Neutrophil (primary cell): ENCODE measurements around the gene CTNNA2.
"Not testable (repeated sequence)": the region's sequence is repeated elsewhere in the genome, so short reads cannot be mapped to it uniquely, and the experiment has no call there.

Experiments
- H3K27ac ChIP-seq: fragments of 200-600 bp; sonication (generic); 2 replicates; pipeline ENCODE4 v1.5.1; 2016; ENCODE audit warnings: mild to moderate bottlenecking, moderate library complexity
- H3K27me3 ChIP-seq: fragments of 200-600 bp; sonication (generic); 2 replicates; pipeline ENCODE4 v1.6.0; 2016; ENCODE audit warnings: mild to moderate bottlenecking
- H3K36me3 ChIP-seq: fragments of 200-600 bp; sonication (generic); 2 replicates; pipeline ENCODE4 v1.5.1; 2017
- H3K4me1 ChIP-seq, 2 experiments: fragments of 200-600 bp in 1 of 2; sonication (generic) in 1 of 2; 1 replicate in 1 of 2; 2 replicates in 1 of 2; pipeline versions ENCODE4 v1.5.1 to v1.6.1; 2013 to 2016; ENCODE audit warnings: low read depth in 1 of 2, low read length in 1 of 2, mild to moderate bottlenecking in 1 of 2, moderate library complexity in 1 of 2; ENCODE audit not compliant: control insufficient read depth in 1 of 2, insufficient read depth in 1 of 2
- H3K4me3 ChIP-seq, 2 experiments: fragments of 200-600 bp in 1 of 2; sonication (generic) in 1 of 2; 1 replicate in 1 of 2; 2 replicates in 1 of 2; pipeline ENCODE4 v1.5.1; 2013 to 2016; ENCODE audit warnings: low read depth in 1 of 2, low read length in 1 of 2, mild to moderate bottlenecking in 1 of 2, moderate library complexity in 1 of 2
- H3K9me3 ChIP-seq: fragments of 200-600 bp; sonication (generic); 2 replicates; pipeline ENCODE4 v1.5.1; 2016
- CTCF ChIP-seq: fragments of 200-600 bp; sonication (generic); IDR thresholded peaks from 2 replicates; pipeline ENCODE4 v1.5.1; 2016; ENCODE audit warnings: antibody characterized with exemption

The CTNNA2 gene

GRCh38 chr2:80141007-80141726 lies 628.3 kb downstream of the CTNNA2 start:
- Histone ChIP-seq H3K9me3 (no peaks in the 10 kb centered on the region), H3K4me3 (no peak overlapping the region), H3K36me3 (no peaks in the 10 kb centered on the region), H3K4me1 (no peaks in the 10 kb centered on the region), H3K27me3 (no peaks in the 10 kb centered on the region), H3K27ac (no peak overlapping the region)
- TF ChIP-seq CTCF = no peak

- Histone ChIP-seq H3K27me3 (no peaks in the 10 kb centered on the region), H3K4me3 (no peak overlapping the region), H3K36me3 (no peaks in the 10 kb centered on the region), H3K27ac (no peak overlapping the region), H3K4me1 (no peaks in the 10 kb centered on the region), H3K9me3 (no peaks in the 10 kb centered on the region)
- TF ChIP-seq CTCF = no peak
Observed at GRCh38 chr2:80145499-80145898, 632.6 kb downstream of the CTNNA2 start.

GRCh38 chr2:80146757-80147156 lies 633.9 kb downstream of the CTNNA2 start:
- H3K27ac ChIP-seq, H3K9me3 ChIP-seq, H3K4me3 ChIP-seq, H3K36me3 ChIP-seq, H3K4me1 ChIP-seq, H3K27me3 ChIP-seq: not testable (repeated sequence)

- TF ChIP-seq CTCF = no peak
- H3K4me3 ChIP-seq = no peak overlapping the region
- no peaks in the 10 kb centered on the region for H3K27me3 ChIP-seq
Observed at GRCh38 chr2:80147690-80148089, 634.8 kb downstream of the CTNNA2 start.

GRCh38 chr2:80148906-80149305 lies 636.1 kb downstream of the CTNNA2 start:
- H3K9me3 ChIP-seq = no peaks in the 10 kb centered on the region
- TF ChIP-seq CTCF = no peak

More at GRCh38 chr2:80147690-80148089, 634.8 kb downstream of the CTNNA2 start:
- Histone ChIP-seq H3K36me3 (no peaks in the 10 kb centered on the region), H3K4me1 (no peaks in the 10 kb centered on the region), H3K27ac (no peak overlapping the region), H3K9me3 (no peaks in the 10 kb centered on the region)

GRCh38 chr2:80149991-80150390 lies 637.1 kb downstream of the CTNNA2 start:
- Histone ChIP-seq H3K27me3 (no peaks in the 10 kb centered on the region), H3K4me1 (no peaks in the 10 kb centered on the region), H3K27ac (no peak overlapping the region), H3K9me3 (no peaks in the 10 kb centered on the region), H3K36me3 (no peaks in the 10 kb centered on the region), H3K4me3 (no peak overlapping the region)
- no peak for TF ChIP-seq CTCF

More at GRCh38 chr2:80148906-80149305, 636.1 kb downstream of the CTNNA2 start:
- Histone ChIP-seq H3K27ac (no peak overlapping the region), H3K4me1 (no peaks in the 10 kb centered on the region), H3K4me3 (no peak overlapping the region), H3K36me3 (no peaks in the 10 kb centered on the region), H3K27me3 (no peaks in the 10 kb centered on the region)
